ENCODE results near the gene MGAT1. TPM values are rescaled to one million over a fixed set of nuclear protein-coding genes. Genes with fewer than 3 reads are reported as not detected.

MGAT1 gene
- total RNA-seq, 1 experiment from 2014 or later: 49.9 TPM

- Histone ChIP-seq H3K4me1 (ENCODE audit: insufficient read depth, low read length, poor library complexity, severe bottlenecking) (peaks cover 4% of the 10 kb centered on the region), H3K27me3 (replicated peaks; ENCODE audit: insufficient read depth, low read depth, low read length, poor library complexity) (no peaks in the 10 kb centered on the region), H3K9me3 (ENCODE audit: low read depth, low read length, poor library complexity, severe bottlenecking) (no peaks in the 10 kb centered on the region), H3K4me3 (ENCODE audit: low read depth, low read length, poor library complexity, severe bottlenecking) (no peak overlapping the region), H3K36me3 (ENCODE audit: insufficient read depth, low read length, poor library complexity, severe bottlenecking) (no peaks in the 10 kb centered on the region), H3K27ac (ENCODE audit: low read depth, low read length, poor library complexity, severe bottlenecking) (no peak overlapping the region)
- ChIA-PET POLR2A (ENCODE audit: low non-redundant PET) (no interaction called here), CTCF (no interaction called here)
- intact Hi-C loops (cut with micrococcal nuclease; ENCODE audit: unreplicated experiment): no loop called here
- DNase-seq (ENCODE audit: low spot score): no peak
- no TSS peak for BruUV-seq (replicated peaks)
- TF ChIP-seq EZH2 (IDR thresholded peaks at IDR 0.05; ENCODE audit: borderline replicate concordance, low read depth, low read length, poor library complexity, severe bottlenecking) (no peak), CTCF (conservative IDR thresholded peaks at IDR 0.05; ENCODE audit: low read depth, low read length) (no peak)
These were observed 9.1 kb upstream of the MGAT1 start for GRCh38 chr5:180811623-180812124.

GRCh38 chr5:180810959-180811622, 8.5 kb upstream of the MGAT1 start:
- H3K4me1 ChIP-seq (ENCODE audit: insufficient read depth, low read length, poor library complexity, severe bottlenecking): peaks cover 4% of the 10 kb centered on the region
- peak; percentile 49 for DNase-seq (ENCODE audit: low spot score)
- H3K9me3 ChIP-seq (ENCODE audit: low read depth, low read length, poor library complexity, severe bottlenecking): no peaks in the 10 kb centered on the region
- TF ChIP-seq EZH2 (IDR thresholded peaks at IDR 0.05; ENCODE audit: borderline replicate concordance, low read depth, low read length, poor library complexity, severe bottlenecking): no peak
- no peak for TF ChIP-seq CTCF (conservative IDR thresholded peaks at IDR 0.05; ENCODE audit: low read depth, low read length)
- peak overlapping the region; percentile 59 for H3K4me3 ChIP-seq (ENCODE audit: low read depth, low read length, poor library complexity, severe bottlenecking)
- H3K27me3 ChIP-seq (replicated peaks; ENCODE audit: insufficient read depth, low read depth, low read length, poor library complexity): no peaks in the 10 kb centered on the region
- H3K36me3 ChIP-seq (ENCODE audit: insufficient read depth, low read length, poor library complexity, severe bottlenecking): no peaks in the 10 kb centered on the region
- POLR2A ChIA-PET (ENCODE audit: low non-redundant PET): interaction anchor here (0.5 kb wide), 1 partner anchor 159 kb away, joined by 5 read pairs; no protein-coding TSS in a partner anchor
- BruUV-seq (replicated peaks): TSS peak; percentile 66
- H3K27ac ChIP-seq (ENCODE audit: low read depth, low read length, poor library complexity, severe bottlenecking): peak overlapping the region; percentile 99
- intact Hi-C loops (cut with micrococcal nuclease; ENCODE audit: unreplicated experiment): no loop called here
- CTCF ChIA-PET: interaction anchor here (0.6 kb wide), 1 partner anchor 25 kb away, joined by 4 read pairs; no protein-coding TSS in a partner anchor

- Histone ChIP-seq H3K4me3 (ENCODE audit: low read depth, low read length, poor library complexity, severe bottlenecking) (peak overlapping the region; percentile 59), H3K36me3 (ENCODE audit: insufficient read depth, low read length, poor library complexity, severe bottlenecking) (no peaks in the 10 kb centered on the region), H3K27ac (ENCODE audit: low read depth, low read length, poor library complexity, severe bottlenecking) (peak overlapping the region; percentile 99), H3K9me3 (ENCODE audit: low read depth, low read length, poor library complexity, severe bottlenecking) (no peaks in the 10 kb centered on the region), H3K27me3 (replicated peaks; ENCODE audit: insufficient read depth, low read depth, low read length, poor library complexity) (no peaks in the 10 kb centered on the region), H3K4me1 (ENCODE audit: insufficient read depth, low read length, poor library complexity, severe bottlenecking) (peaks cover 4% of the 10 kb centered on the region)
- peak; percentile 93 for DNase-seq (ENCODE audit: low spot score)
- ChIA-PET CTCF (interaction anchor here (0.6 kb wide), 1 partner anchor 24 kb away, joined by 4 read pairs; no protein-coding TSS in a partner anchor), POLR2A (ENCODE audit: low non-redundant PET) (interaction anchor here (0.5 to 0.7 kb wide), 2 partner anchors 8 to 160 kb away, joined by 3 to 5 read pairs; no protein-coding TSS in a partner anchor)
- TF ChIP-seq EZH2 (IDR thresholded peaks at IDR 0.05; ENCODE audit: borderline replicate concordance, low read depth, low read length, poor library complexity, severe bottlenecking) (no peak), CTCF (conservative IDR thresholded peaks at IDR 0.05; ENCODE audit: low read depth, low read length) (no peak)
- intact Hi-C loops (cut with micrococcal nuclease; ENCODE audit: unreplicated experiment): no loop called here
- BruUV-seq (replicated peaks): no TSS peak
These were observed 7.8 kb upstream of the MGAT1 start for GRCh38 chr5:180810210-180810958.

Data from A673 (cell line).